WI38 (cell line): Measurements from ENCODE around the gene C4B.
"Not testable (repeated sequence)": the region's sequence is repeated elsewhere in the genome, so short reads cannot be mapped to it uniquely, and the experiment has no call there.

Experiments used
- H3K4me3 ChIP-seq: 2 replicates; pipeline ENCODE4 v1.5.1; 2011; ENCODE audit warnings: low read depth, mild to moderate bottlenecking, control low read depth, low read length
- TF ChIP-seq, protein P1 (sequence below): IDR thresholded peaks from 2 replicates; pipeline ENCODE4 v1.5.1; 2012; ENCODE audit warnings: low read depth, mild to moderate bottlenecking, control low read depth, low read length

Gene C4B

DNA sequence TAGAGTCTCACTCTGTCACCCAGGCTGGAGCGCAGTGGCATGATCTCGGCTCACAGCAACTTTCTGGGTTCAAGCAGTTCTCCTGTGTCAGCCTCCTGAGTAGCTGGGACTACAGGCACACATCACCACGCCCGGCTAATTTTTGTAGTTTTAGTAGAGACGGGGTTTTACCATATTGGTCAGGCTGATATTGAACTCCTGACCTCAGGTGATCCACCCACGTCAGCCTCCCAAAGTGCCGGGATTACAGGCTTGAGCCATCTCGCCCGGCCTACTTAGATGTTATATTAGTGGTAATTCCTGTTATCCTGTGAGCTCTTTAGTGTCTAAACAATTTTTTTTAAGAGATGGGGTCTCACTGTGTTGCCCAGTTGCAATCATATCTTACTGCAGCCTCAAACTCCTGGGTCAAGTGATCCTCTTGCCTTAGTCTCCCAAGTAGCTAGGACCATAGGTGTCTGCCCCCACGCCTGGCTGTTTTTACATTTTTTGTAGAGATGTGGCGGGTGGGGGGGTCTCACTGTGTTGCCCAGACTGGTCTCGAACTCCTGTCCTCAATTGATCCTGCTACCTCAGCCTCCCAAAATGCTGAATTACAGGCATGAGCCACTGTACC lies 36.7 kb upstream of the C4B start:
- TF ChIP-seq, protein P1, sequence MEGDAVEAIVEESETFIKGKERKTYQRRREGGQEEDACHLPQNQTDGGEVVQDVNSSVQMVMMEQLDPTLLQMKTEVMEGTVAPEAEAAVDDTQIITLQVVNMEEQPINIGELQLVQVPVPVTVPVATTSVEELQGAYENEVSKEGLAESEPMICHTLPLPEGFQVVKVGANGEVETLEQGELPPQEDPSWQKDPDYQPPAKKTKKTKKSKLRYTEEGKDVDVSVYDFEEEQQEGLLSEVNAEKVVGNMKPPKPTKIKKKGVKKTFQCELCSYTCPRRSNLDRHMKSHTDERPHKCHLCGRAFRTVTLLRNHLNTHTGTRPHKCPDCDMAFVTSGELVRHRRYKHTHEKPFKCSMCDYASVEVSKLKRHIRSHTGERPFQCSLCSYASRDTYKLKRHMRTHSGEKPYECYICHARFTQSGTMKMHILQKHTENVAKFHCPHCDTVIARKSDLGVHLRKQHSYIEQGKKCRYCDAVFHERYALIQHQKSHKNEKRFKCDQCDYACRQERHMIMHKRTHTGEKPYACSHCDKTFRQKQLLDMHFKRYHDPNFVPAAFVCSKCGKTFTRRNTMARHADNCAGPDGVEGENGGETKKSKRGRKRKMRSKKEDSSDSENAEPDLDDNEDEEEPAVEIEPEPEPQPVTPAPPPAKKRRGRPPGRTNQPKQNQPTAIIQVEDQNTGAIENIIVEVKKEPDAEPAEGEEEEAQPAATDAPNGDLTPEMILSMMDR: no peak
- H3K4me3 ChIP-seq: no peak overlapping the region

DNA sequence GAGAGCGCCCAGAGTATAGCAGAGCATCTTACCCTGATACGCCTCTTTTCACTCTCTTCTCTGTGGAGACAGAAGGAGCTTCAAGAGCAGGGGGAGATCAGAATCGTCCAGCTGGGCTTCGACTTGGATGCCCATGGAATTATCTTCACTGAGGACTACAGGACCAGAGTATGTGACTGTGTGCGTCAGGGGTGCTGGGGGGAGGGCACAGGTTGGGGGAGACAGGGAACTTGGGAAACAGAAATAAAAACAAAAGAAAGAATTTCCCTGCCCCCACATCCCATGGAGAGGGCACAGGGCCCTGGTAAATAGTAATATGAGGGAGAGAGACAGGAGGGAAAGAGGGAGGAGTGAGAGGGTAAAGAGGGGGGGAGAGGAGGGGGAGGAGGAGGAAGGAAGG lies 35.8 kb upstream of the C4B start:
- TF ChIP-seq, protein P1: no peak
- no peak overlapping the region for H3K4me3 ChIP-seq

DNA sequence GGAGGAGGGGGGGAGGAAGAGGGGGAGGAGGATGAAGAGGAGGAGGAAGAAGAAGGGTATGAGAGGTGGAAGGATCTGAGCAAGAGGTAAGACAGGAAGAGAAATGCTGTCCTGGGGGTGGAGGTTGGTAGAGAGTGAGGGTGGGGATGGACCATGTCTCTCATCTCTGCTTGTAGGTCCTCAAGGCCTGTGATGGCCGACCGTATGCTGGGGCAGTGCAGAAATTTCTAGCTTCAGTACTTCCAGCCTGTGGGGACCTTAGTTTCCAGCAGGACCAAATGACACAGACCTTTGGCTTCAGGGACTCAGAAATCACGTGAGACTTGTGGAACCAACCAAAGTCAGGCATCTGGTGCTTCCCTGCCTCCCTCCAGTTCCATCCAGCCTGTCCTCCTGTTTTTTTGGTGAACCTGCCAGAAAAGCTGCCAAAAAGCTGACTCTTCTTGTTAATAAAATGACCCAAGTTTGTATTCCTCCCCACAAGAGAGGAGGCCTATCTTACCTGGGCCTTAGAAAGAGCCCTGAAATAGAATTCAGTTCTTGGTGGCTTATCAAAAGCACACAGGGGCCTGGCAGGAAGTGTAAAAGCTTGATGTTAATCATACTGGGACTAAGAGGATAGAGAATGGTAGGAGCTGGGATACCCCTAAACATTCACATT lies 35.2 kb upstream of the C4B start:
- TF ChIP-seq, protein P1: no peak
- no peak overlapping the region for H3K4me3 ChIP-seq

DNA sequence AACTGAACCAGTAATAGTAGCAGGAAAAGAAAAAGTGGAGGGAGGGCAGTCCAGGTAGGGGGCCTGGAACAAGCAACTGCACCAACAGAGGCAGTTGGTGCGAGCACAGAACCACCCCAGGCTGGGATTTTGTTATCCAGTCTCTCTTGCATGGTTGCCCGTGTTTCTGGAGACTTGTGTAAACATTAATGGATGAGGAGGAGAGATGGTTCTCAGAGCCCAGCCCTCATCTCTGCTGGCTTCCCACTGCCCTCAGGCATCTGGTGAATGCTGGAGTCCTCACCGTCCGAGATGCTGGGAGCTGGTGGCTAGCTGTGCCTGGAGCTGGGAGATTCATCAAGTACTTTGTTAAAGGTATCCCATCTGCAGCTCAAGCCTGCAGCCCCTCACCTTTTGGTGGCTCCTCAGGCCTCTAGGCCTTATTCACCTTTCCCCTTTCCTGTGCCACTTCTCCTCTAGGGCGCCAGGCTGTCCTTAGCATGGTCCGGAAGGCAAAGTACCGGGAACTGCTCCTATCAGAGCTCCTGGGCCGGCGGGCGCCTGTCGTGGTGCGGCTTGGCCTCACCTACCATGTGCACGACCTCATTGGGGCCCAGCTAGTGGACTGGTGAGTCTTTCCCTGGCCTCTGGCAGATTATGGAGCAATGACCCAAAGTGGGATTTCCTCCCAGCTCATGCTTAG lies 34.3 kb upstream of the C4B start:
- not testable (repeated sequence) for H3K4me3 ChIP-seq

DNA sequence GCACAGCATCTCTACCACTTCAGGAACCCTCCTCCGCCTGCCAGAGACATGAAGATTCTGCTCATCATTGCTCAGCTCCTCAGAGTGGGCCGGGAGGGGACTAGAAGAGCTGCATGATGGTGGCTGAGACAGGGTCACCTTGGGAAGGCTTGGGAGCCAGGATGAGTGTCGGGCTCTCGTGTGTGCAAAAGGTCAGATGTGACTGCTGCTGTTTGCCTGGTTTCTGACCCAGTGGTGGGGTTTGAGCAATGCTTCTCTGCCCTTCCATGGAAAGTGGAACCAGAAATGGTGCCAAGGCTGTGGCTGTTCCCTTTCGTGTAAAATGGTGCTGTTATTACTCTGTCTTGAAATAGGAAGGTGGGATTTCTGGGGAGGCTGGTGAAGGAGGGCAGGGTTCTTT lies 33.6 kb upstream of the C4B start:
- not testable (repeated sequence) for H3K4me3 ChIP-seq

DNA sequence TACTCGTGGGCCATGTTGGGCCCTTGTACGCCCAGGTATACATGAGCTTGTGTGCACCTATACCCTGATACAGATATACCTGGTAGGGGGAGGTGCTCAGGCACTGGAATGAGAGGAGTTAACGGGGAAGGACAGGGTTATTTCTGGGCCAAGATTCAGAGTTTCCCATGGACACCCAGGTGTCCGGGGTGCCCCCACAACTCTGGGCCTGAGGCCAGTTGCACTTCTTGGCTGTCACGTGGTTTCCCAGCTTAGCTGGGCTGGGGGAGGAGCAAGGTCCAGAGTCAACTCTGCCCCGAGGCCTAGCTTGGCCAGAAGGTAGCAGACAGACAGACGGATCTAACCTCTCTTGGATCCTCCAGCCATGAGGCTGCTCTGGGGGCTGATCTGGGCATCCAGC lies 32.9 kb upstream of the C4B start, which contains the start of gene C4A:
C4A (plus strand) TSS at position 314 of the 400 bp plus-strand sequence; CDS start at position 365, 51 bp downstream.
- H3K4me3 ChIP-seq: not testable (repeated sequence)

DNA sequence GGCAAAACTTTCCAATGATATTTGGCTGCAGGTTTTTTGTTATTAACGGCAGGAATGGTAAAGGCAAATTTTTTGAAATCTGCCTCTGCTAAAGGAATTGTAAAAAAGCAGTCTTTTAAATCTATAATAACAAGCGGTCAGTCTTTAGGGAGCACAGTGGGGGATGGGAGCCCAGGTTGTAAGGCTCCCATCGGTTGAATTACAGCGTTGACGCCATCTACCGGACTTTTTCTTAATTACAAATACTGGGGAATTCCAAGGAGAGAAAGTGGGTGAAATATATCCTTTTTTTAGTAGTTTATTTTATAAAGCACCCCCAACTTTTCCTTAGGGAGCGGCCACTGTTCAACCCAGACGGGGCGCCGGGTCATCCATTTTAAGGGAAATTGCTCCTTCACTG lies 25.2 kb upstream of the C4B start:
- H3K4me3 ChIP-seq: not testable (repeated sequence)

DNA sequence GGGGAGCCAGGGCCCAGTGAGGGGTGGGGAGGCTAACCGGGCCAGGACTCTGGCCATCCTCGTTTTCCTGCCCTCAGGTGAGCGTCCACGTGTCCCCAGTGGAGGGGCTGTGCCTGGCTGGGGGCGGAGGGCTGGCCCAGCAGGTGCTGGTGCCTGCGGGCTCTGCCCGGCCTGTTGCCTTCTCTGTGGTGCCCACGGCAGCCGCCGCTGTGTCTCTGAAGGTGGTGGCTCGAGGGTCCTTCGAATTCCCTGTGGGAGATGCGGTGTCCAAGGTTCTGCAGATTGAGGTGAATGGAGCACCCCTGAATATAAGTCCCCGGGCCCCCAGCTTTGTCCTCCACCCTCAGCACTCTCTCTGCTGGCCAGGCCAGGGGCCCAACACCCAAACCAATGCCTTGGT lies 20.2 kb upstream of the C4B start:
- not testable (repeated sequence) for H3K4me3 ChIP-seq

DNA sequence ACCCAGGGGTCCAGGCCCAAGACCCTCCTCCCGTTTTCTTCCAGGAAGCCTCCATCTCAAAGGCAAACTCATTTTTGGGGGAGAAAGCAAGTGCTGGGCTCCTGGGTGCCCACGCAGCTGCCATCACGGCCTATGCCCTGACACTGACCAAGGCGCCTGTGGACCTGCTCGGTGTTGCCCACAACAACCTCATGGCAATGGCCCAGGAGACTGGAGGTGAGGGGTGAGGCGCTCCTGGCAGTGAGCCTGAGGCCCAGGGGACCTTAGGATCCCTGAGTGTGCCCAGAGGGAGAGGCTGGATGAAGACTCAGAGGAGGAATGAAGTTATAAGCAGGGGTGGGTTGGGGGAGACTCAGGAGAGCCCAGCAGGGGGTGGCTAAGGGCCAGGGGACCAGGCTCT lies 18.2 kb upstream of the C4B start:
- not testable (repeated sequence) for H3K4me3 ChIP-seq

DNA sequence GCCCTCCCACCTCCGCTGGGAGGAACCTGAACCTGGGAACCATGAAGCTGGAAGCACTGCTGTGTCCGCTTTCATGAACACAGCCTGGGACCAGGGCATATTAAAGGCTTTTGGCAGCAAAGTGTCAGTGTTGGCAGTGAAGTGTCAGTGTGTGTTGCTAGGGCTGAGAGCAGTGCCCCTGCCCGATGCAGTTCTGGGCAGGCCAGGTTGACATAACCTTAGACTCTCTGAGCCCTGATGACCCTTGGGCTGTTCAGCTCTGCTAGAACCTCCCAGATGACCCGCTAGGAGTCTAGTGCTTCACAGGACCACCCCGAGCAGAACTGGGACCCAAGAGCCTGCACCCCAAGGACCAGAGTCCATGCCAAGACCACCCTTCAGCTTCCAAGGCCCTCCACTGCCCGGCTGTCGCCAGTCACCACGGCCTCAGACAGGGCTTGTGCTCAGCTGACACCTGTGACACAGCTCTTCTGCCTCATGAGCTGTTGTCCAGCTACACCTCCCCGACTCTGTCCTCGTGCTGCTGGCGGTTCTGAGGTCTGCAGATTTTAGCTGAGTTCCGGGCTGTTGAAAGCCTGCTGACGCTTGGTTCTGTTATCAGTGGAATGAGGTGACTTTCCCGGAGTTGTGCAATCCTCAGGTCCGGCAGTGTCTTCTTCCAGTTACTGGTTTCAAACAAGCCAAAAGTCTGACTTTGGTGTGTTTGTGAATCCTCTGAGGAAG lies 11.9 kb upstream of the C4B start:
- H3K4me3 ChIP-seq: not testable (repeated sequence)

DNA sequence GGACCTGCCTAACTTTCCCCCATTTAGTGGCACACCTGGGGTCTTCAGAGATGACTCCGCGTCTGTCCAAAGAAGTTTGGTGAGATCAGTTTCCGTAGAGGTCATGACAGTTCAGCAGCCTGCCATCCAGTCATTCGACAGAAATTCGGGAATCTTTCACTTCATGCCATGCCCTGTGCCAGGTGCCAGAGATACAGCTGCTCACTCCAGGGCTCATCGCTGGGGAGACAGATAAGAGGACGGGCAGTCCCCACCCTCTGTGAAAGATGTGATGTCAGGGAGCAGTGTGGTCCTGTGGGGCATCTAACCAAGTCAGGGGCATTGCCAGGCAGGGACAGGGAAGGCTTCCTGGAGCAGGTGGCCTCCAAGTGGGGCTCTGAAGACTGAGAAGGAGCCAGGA lies 11.3 kb upstream of the C4B start:
- H3K4me3 ChIP-seq: not testable (repeated sequence)

DNA sequence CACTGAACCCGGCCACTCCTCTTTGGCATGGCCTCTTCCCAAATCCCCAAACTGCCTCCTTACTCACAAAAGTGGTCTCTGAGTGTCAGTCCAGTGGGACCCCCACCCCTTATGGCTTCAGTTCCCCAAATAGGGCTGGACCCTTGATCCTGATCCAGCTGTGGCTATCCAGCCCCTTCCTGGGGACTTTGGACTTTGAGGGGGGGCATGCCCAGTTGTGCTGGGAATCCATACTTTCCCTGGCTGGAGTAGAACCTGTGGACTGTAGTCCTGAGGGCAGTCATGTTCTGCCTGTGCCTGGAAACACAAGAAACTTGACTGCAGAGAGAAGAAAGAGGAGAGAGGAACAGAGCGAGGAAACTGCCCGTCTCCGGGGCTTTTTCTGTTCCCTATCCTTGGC lies 10.2 kb upstream of the C4B start:
- H3K4me3 ChIP-seq: not testable (repeated sequence)

DNA sequence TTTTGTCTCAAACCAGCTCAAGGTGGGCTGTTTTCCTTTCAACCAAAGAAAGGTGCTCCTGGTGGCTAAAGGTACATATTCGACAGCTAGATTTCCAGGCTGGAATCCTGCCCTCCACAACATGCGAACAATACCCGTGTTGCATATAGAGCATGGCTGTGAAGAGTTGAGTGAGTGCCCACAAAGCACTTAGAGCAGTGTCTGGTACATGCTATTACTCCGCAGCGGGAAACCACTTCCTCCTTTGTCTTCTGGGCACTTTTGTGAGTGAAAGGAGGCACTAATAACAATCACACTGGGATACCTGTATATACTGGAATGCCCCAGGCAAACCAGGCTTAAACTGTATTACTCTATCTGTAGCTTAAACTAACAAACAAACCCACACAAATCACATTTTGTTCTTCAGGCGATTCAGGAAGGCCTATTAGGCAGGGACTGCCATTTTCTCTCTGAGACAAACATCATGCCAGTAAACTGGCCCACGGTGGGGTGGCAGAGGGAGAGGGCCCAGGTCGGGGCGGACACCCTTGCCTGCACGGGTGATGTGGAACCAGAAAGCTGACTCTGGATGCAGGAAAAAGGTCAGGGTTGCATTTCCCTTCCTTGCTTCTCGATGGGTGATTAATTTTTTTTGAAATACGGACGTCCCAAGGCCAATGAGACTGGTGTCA lies 9.6 kb upstream of the C4B start:
- H3K4me3 ChIP-seq: not testable (repeated sequence)

DNA sequence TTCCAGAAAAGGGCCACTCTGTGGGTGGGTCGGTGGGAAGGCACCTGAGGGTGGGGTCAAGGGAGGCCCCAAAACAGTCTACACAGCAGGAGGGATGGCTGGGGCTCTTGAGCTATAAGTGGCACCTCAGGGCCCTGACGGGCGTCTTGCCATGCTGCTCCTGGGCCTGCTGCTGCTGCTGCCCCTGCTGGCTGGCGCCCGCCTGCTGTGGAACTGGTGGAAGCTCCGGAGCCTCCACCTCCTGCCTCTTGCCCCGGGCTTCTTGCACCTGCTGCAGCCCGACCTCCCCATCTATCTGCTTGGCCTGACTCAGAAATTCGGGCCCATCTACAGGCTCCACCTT lies 9.1 kb upstream of the C4B start:
- not testable (repeated sequence) for H3K4me3 ChIP-seq

DNA sequence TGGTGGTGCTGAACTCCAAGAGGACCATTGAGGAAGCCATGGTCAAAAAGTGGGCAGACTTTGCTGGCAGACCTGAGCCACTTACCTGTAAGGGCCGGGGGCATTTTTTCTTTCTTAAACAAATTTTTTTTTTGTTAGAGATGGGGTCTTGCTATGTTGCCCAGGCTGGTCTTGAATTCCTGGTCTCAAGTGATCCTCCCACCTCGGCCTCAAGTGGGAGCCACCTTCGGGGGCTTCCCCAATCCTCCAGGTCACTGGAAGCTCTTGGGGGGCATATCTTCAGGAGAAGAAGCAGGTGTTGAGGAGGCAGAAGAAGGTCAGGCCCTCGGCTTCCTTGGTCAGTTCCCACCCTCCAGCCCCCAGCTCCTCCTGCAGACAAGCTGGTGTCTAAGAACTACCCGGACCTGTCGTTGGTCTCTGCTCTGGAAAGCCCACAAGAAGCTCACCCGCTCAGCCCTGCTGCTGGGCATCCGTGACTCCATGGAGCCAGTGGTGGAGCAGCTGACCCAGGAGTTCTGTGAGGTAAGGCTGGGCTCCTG lies 8.5 kb upstream of the C4B start:
- not testable (repeated sequence) for H3K4me3 ChIP-seq

DNA sequence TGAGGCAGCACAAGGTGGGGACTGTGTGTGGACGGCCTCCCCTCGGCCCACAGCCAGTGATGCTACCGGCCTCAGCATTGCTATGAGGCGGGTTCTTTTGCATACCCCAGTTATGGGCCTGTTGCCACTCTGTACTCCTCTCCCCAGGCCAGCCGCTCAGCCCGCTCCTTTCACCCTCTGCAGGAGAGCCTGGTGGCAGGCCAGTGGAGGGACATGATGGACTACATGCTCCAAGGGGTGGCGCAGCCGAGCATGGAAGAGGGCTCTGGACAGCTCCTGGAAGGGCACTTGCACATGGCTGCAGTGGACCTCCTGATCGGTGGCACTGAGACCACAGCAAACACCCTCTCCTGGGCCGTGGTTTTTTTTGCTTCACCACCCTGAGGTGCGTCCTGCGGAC lies 7.5 kb upstream of the C4B start:
- H3K4me3 ChIP-seq: not testable (repeated sequence)
